Measurements from ENCODE around the gene TGFA. TPM values are rescaled to one million over a fixed set of nuclear protein-coding genes. Genes with fewer than 3 reads are reported as not detected.

The TGFA gene
- total RNA-seq, 1 donor from 2014 or later = 0.31 TPM

- Mint-ChIP-seq H3K9me3 (peaks cover under 1% of the 10 kb centered on the region), H3K4me1 (no peaks in the 10 kb centered on the region), H3K36me3 (ENCODE audit: low read depth) (no peaks in the 10 kb centered on the region), H3K27me3 (peaks cover 16% of the 10 kb centered on the region), H3K4me3 (no peak overlapping the region), H3K27ac (no peak overlapping the region)
- intact Hi-C loops (cut with micrococcal nuclease) = no loop called here
- POLR2A ChIA-PET = no interaction called here
- ATAC-seq (ENCODE audit: low read depth) = no peak
- no peak for TF ChIP-seq CTCF (IDR thresholded peaks at IDR 0.05)
- no peak for DNase-seq
- CTCF ChIA-PET = no interaction called here
Observed at GRCh38 chr2:70541481-70542020, 12.1 kb downstream of the TGFA start.

GRCh38 chr2:70537840-70538239 lies 15.8 kb downstream of the TGFA start:
- DNase-seq = no peak
- Mint-ChIP-seq H3K4me1 (no peaks in the 10 kb centered on the region), H3K27me3 (peaks cover 19% of the 10 kb centered on the region), H3K36me3 (ENCODE audit: low read depth) (no peaks in the 10 kb centered on the region), H3K4me3 (no peak overlapping the region), H3K27ac (no peak overlapping the region), H3K9me3 (peaks cover 7% of the 10 kb centered on the region)
- ChIA-PET CTCF (no interaction called here), POLR2A (no interaction called here)
- no peak for TF ChIP-seq CTCF (IDR thresholded peaks at IDR 0.05)
- intact Hi-C loops (cut with micrococcal nuclease) = no loop called here
- ATAC-seq (ENCODE audit: low read depth) = no peak

GRCh38 chr2:70536517-70537055 lies 17.0 kb downstream of the TGFA start:
- ATAC-seq (ENCODE audit: low read depth) (no peak), DNase-seq (no peak)
- ChIA-PET CTCF (no interaction called here), POLR2A (no interaction called here)
- TF ChIP-seq CTCF (IDR thresholded peaks at IDR 0.05) = no peak
- no peak overlapping the region for H3K27ac Mint-ChIP-seq
- no peaks in the 10 kb centered on the region for H3K36me3 Mint-ChIP-seq (ENCODE audit: low read depth)
- H3K4me1 Mint-ChIP-seq = peaks cover 4% of the 10 kb centered on the region
- H3K27me3 Mint-ChIP-seq = peaks cover 19% of the 10 kb centered on the region
- H3K4me3 Mint-ChIP-seq = no peak overlapping the region
- intact Hi-C loops (cut with micrococcal nuclease) = no loop called here
- H3K9me3 Mint-ChIP-seq = peaks cover 8% of the 10 kb centered on the region

GRCh38 chr2:70535573-70535972 lies 18.1 kb downstream of the TGFA start:
- Mint-ChIP-seq H3K36me3 (ENCODE audit: low read depth) (no peaks in the 10 kb centered on the region), H3K4me3 (no peak overlapping the region), H3K27me3 (peaks cover 17% of the 10 kb centered on the region), H3K4me1 (peaks cover 6% of the 10 kb centered on the region), H3K9me3 (peaks cover 11% of the 10 kb centered on the region), H3K27ac (no peak overlapping the region)
- no peak for ATAC-seq (ENCODE audit: low read depth)
- no peak for TF ChIP-seq CTCF (IDR thresholded peaks at IDR 0.05)
- CTCF ChIA-PET = no interaction called here
- no peak for DNase-seq
- POLR2A ChIA-PET = no interaction called here
- intact Hi-C loops (cut with micrococcal nuclease) = no loop called here

GRCh38 chr2:70534183-70534836 lies 19.3 kb downstream of the TGFA start:
- TF ChIP-seq CTCF (IDR thresholded peaks at IDR 0.05) = no peak
- Mint-ChIP-seq H3K4me3 (no peak overlapping the region), H3K9me3 (peaks cover 11% of the 10 kb centered on the region), H3K36me3 (ENCODE audit: low read depth) (no peaks in the 10 kb centered on the region), H3K27ac (no peak overlapping the region), H3K4me1 (peaks cover 6% of the 10 kb centered on the region), H3K27me3 (peaks cover 17% of the 10 kb centered on the region)
- no peak for ATAC-seq (ENCODE audit: low read depth)
- intact Hi-C loops (cut with micrococcal nuclease) = no loop called here
- ChIA-PET CTCF (no interaction called here), POLR2A (no interaction called here)
- no peak for DNase-seq

Data from activated B cell treated with CpG ODN at 0.5 μM for 24 hours (primary cell).